LHCN-M2 (cell line): ENCODE data around the gene SMCP. TPM values are rescaled to one million over a fixed set of nuclear protein-coding genes. Genes with fewer than 3 reads are reported as not detected.

Experiments
- DNase-seq: peaks from one replicate; pipeline ENCODE4 v3.0.0-alpha.2; 2012; ENCODE audit warnings: low read depth
- total RNA-seq: library from RNA; depleted of rRNA; stranded (reverse); fragments of >200 nt; gene quantifications from 2 replicates; pipeline ENCODE4 v1.2.3, GENCODE V29; 2014

Gene SMCP
- total RNA-seq, 1 experiment from 2014 or later, result not detected

GRCh38 chr1:152886085-152886484 lies 8.0 kb downstream of the SMCP start:
- no peak for DNase-seq

GRCh38 chr1:152886758-152887409 lies 8.8 kb downstream of the SMCP start:
- DNase-seq, result no peak

- DNase-seq, result no peak
Observed at GRCh38 chr1:152888126-152888525, 10.0 kb downstream of the SMCP start.

DNA sequence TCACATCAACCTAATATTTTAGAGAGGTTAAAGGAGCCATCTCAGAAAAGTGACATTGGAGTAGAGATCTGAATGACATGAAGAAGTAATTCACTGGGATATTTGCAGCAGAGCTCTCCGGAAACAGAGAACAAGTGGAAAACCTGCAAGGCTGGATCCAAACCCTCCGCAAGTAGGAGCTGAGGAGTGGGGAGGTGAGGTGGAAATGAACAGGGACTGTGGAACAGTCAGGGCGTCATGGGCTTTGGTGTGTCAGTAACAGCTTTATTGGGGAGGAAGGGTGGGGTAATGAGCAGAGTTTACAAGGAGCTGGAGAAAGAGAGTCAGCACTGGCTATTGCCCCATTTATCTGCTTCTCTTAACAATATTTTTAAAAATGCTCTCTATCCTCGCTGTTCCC lies 20.9 kb downstream of the SMCP start:
- no peak for DNase-seq

DNA sequence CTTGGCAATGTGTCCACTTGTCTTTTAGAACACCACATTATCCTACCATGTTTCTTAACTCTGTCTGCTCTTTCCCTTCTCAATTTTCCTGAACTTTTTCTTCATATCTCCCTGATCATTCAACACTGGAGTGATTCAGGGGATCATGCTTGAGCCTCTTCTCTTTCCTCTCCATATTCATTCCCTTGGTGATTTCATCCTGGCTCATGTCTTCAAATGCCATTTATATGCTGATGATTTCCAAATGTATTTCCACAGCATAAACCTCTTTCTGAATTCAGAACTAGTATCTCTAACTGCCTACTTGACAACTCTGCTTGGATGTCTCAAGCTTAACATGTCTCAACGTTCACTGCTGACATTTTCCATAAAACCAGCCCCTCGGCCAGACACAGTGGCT lies 21.8 kb downstream of the SMCP start:
- DNase-seq, result no peak

GRCh38 chr1:152901631-152902030 lies 23.5 kb downstream of the SMCP start:
- no peak for DNase-seq

- no peak for DNase-seq
Observed at GRCh38 chr1:152902636-152903035, 24.5 kb downstream of the SMCP start.

DNA sequence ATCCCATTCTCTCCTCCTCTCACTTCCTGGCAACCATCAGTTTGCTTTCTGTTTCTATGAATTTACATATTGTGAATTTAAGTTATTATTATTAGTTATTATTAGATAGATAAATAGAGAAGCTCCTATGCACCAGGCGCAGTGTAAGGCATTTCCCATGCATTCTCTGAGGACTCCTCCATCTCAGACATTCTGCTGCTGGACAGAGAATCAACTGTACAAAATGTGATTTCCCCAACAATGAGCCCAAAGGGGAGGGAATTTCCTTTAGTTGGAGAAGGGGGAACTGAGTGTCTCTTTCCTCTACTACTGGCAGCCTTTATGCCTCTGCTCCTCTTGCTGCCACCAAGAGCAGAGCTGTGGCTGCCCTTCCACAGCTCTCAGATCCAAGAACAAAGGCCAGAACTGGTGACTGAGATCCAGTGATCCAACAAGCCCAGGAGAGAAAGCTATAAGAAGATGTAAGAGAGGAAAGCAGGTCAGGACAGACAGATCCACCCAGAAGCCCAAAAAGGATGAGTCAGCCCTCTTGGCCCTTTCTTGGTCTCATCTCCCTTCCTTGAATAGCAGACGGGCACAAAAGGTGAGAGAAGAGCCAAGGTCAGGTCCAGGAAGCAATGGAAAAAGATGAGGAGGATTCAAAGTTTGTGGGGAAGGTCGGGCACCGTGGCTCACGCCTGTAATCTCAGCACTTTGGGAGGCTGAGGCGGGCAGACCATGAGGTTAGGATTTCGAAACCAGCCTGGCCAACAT lies 26.7 kb downstream of the SMCP start:
- DNase-seq, result no peak

GRCh38 chr1:152906023-152906565 lies 28.0 kb downstream of the SMCP start:
- DNase-seq, result no peak

- no peak for DNase-seq
Observed at GRCh38 chr1:152907686-152908601, 29.8 kb downstream of the SMCP start, which contains the start of gene IVL. TSS of gene IVL (plus strand) at chr1:152908546. CDS start at chr1:152909798, 1,252 bp downstream.

GRCh38 chr1:152909206-152909605 lies 31.1 kb downstream of the SMCP start:
- no peak for DNase-seq

GRCh38 chr1:152912471-152912870 lies 34.3 kb downstream of the SMCP start:
- no peak for DNase-seq

- no peak for DNase-seq
Observed at GRCh38 chr1:152912900-152913299, 34.8 kb downstream of the SMCP start.

- no peak for DNase-seq
Observed at GRCh38 chr1:152917794-152918193, 39.7 kb downstream of the SMCP start.

DNA sequence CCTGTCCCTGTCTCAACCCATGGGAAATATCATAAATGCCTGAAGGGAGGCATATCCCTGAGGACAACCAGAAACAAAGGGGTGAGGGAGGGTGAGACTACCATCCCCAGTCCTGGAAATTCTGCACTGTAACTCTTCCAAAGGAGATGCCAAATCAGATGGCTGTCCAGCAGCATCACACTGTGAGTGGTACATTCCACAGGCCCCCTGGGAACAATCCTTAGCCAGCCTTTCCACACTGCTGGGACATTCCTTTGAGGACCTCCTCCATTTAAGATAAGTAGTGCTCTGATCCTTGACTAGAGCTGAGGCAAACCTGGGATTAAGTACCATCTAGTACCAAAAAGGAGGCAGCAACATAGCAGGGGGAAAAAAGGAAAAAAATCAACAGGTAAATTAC lies 40.9 kb downstream of the SMCP start:
- DNase-seq, result no peak

- no peak for DNase-seq
Observed at GRCh38 chr1:152924191-152924590, 46.1 kb downstream of the SMCP start.

DNA sequence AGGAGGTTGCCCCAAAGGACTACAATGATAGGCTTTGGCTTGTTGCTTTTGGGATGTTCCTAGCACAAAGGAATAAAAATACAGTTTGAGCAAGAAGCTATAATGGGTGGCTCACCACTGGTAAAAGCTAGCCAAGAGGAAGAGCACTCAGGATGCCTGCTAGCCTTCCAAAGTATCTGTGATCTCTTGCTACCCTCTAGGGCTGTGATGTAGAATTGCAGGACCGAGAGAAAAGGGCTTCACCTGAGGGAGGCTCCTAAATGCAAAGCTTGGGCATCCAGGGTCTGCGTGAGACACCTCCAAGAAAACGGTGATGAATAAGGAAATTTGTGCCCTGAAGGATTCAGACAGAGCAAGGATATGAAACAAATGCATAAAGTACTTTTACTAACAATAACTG lies 48.0 kb downstream of the SMCP start:
- DNase-seq, result no peak

DNA sequence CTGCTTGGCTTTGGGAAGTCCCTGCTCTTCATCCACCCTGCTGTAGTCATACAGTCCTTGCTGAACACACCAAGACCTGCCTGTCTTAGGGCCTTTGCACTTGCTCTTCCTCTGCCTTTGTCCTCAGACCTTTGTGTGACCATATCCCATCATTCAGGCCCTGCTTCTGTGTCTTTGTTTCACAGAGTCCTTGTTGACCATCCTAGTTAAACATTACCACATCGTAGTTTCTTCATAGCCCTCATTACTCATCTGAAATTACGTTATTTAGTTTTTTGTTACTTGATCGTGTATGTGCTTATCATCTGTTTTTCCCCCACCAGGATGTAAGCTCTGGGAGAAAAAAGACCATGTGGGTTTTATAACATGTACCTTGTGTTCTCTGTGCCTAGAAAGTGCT lies 50.5 kb downstream of the SMCP start:
- DNase-seq, result no peak

DNA sequence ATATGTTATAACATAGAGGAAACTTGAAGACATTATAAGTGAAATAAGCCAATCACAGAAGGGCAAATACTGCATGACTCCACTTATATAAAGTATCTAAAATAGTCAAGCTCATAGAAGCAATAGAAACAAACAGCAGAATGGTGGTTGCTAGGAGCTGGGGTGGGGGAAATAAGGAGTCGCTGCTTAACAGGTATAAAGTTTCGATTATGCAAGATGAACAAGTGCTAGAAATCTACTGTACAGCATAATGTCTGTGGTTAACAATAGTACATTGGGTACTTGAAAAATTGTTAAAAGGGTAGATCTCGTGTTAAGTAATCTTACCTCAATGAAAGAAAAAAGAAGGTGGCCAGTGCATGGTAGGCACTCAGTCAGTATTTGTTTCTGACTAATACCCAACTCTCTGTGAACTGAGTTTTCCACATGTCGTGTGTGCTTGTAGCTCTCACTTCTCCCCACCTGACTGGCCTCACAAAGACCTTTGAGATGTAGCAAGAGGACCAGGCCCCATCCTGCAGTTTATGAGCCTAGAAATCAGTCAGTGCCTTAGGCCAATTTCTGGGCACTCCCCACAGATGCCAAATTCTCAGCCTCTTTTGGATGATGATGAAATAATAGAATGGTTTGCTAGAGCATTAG lies 54.2 kb downstream of the SMCP start:
- no peak for DNase-seq

GRCh38 chr1:152933196-152933595 lies 55.1 kb downstream of the SMCP start:
- no peak for DNase-seq
